Activated CD4-positive, alpha-beta T cell treated with anti-CD3 and anti-CD28 coated beads, Interleukin-2, amount 50 U/mL, for 24 hours (primary cell): ENCODE data around the gene ZNF189.

Experiments used
- DNase-seq, 2 donors: peaks; one replicate each; pipeline ENCODE4 v3.0.0-alpha.2; 2020; ENCODE audit warnings: low read depth in 1 of 2, low spot score in 1 of 2

Gene ZNF189

DNA sequence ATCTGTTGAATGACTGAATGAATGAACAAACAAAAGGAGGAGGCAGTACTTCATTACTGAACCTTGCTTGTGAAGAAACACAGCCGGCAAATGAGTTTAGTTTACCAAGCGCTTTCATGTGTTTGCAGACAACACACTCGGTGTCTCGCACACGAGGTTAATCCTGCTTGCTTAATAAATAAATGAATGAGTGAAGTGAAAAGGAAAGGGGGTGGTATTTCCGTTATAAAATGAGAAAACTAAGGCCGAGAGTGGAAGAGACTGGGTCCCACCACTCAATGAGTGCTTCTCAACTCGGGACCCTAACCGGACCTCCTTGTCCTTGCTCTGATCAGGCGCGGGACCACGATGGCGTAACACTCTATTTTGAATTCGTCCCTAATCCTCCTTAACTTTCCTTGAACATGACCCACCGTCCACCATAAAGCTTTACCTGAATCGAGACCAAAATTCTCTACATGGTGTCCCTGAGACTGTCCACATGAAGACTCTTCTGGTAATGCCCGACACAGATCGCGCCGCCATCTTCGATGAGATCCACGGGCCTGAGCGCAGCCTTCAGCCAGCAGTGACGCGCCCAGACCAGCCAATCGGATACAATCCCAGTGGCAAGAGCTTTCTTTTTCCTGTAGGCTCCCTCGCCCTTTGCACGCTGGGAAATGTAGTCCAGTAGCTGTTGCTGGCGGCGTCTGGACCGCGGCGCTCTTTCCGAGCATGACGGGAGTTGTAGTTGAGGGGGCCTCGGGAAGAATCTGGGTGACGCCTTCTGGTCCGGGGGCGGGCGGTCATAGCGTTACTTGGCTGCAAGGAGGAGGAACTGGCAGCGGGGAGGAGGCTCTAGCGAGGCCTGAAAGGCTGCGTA is at the start of gene ZNF189, which contains the start of gene MRPL50:
Gene ZNF189, plus strand, starts transcription at position 784 of the 862 bp plus-strand sequence. CDS start 306 bp downstream, outside the sequence.
Gene MRPL50, minus strand, starts transcription at position 551 of the 862 bp plus-strand sequence. Its CDS starts 26 bp downstream, at position 525.
- peak; percentile 86 to 95 for DNase-seq

DNA sequence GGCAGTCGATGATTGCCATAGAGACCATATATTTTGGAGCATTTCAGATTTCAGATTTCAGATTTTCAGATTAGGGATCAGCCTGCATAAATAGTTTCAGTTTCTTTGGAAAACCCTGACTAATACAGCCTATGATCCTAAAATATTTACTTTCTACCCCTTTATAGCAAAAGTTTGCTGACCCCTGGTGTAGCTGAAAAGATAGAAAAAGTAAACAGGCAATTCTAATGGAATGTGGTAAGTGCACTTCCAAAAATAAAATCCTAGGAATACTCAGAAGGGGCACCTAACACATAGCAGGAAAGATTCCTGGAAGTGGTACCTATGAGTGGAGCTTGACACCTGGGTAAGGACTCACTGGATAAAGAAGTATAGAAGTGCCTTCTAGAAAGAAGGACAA is 48.4 kb upstream of the ZNF189 start:
- DNase-seq = no peak

DNA sequence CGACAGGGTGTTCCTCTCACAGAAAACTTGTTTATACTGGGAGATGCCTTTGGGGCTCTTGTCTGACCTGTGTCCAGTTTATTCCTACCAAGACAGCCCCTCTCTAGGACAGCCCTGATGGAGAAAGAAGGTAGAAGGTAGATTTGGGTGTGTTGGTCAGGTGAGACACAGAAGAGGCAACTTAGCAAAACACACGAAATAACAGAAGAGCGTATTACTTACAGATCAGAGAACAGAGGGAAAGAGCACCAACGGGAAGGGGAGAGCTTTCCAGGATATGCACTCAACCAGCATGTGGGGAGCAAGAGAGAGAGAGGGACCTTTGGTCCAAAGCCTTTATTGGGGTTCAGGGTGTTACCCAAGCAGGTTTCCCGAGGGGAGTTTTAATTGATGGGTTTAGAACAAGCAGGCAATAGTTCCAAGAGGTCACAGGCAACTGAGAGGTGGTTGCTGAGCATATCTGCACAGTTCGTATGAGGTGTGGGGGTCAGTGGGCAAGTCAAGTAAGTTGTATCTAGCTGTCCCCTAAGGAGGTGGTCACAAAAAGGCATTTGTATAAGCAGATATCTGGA is 45.7 kb upstream of the ZNF189 start:
- no peak for DNase-seq

DNA sequence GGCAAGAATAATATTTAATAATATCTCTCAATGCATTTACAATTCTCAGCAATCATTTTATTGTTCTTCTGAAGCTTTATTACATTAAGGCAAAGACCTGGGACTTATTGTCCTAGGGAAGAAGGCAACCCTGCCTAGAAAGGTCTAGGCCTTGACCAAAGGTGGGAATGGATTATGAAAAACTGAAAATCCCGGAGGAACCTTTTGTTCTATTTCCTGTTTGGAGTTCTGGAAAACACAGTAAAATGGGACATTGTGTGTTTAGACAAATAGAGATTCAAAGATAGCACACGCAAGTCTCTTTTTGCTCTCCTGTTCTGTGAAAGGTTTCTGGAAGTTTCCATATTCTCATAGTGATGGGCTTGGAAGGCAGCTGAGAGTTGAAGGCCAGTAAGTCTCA is 45.0 kb upstream of the ZNF189 start:
- DNase-seq = no peak

DNA sequence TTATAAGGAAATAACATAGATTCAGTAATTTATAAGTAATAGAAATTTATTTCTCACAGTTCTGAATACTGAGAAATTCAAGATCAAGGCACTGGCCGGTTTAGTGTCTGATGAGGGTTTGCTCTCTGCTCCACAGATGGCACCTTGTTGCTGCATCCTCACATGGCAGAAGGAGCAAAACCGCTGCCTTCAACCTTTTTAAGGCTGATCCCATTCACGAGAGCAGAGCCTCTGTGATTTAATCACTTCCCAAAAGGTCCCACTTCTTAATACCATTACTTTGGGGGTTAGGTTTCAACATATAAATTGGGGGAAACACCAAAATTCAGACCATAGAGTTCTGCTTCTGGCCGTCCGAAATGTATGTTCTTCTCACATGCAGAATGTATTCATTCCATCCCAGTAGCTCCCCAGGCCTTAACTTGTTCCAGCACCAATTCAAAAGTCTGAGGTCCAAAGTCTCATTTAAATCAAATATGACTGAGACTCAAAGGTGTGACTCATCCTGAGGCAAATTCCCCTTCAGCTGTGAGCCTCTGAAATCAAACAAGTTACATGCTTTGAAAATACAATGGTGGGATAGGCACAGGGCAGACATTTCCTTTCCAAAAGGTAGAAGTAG is 44.4 kb upstream of the ZNF189 start:
- no peak for DNase-seq

DNA sequence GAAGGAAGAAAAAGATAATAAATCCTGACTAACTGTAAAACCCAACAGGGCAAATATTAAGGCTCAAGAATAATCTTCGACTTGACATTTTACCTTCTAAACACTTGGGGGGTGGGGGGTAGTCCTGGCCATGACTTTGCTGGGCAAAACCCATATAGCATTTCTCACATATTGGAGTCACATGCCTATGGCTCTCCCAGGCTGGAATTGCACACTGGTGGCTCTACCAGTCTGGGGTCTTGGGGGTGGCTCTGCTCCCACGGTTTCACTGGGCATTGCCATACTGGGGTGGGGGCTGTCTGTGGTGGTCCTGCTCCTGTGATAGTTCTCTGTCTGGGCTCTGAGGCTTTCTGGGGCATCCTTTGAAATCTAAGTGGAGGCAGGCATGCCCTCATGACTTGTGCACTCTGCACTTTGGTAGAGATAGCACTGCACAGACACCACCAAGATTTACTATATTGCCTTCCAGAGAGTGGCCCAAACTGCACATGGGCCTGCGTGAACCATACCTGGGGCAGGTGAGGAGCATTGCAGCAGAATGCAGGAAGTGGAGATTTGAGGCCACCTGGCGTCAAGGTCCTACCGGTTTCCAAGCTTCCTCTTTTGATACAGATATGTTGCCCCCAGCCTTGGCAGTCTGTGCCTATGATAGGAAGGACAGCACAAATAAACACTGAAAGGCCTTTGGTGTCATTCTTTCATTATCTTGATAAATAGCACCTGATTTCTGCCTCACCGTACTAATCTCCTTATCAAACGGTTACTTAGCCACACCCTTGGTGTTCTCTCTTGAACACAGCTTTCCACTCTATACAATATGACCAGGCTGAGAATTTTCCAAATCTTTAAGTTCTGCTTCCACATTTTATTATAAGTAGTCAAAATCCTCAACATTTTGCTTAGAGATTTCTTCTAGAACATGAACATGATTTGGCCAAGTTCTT is 43.6 kb upstream of the ZNF189 start:
- DNase-seq = no peak

DNA sequence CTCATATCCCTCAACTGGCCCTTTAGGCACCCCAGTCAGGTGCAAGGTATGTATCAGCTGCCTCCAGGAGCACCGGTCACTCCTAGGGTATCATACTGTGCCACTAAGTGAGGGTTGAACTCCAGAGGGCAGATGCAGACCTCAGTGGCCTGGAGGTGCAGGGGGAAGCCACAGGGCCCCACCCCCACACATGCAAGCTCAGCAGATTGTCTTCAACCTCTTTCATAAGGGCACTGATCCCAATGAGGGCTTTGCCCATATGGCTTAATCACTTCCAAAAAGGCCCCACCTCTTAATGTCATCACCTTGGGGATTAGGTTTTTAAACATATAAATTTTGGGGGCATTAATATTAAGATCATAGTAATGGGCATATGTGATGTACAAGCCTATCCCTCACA is 42.0 kb upstream of the ZNF189 start:
- DNase-seq = no peak

DNA sequence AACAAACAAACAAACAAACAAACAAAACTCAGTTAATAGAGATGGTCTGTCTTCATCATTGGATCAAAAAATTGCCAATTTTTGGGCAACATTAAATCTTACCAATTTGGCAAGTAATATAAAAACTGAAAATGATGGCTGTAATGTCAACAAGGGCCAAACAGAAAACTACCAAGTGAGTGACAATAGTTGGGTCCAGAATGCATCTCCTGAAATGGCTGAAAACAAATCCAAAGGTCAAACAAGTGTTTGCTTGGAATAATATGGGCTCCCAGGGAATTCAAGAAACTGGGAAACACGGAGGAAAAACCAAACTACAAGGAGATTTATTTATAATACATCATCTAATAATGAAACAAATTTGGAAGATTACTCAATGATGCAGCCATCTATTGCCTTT is 39.0 kb upstream of the ZNF189 start:
- DNase-seq = no peak

DNA sequence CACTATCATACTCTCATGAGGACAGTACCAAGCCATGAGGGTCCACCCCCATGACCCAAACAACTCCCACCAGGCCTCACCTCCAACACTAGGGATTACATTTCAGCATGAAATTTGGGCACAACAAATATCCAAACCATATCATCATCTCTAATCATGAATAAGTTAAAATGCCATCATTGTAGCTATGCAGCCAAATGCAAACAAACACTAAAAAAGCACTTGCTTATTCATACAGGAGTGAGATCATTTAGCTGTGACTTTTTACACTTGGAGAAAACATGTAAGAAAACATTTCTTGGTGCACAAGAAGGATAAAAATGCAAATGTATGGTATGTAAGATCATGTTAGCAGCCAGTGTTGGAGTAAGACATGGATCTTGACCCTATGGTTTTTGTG is 38.0 kb upstream of the ZNF189 start:
- no peak for DNase-seq

DNA sequence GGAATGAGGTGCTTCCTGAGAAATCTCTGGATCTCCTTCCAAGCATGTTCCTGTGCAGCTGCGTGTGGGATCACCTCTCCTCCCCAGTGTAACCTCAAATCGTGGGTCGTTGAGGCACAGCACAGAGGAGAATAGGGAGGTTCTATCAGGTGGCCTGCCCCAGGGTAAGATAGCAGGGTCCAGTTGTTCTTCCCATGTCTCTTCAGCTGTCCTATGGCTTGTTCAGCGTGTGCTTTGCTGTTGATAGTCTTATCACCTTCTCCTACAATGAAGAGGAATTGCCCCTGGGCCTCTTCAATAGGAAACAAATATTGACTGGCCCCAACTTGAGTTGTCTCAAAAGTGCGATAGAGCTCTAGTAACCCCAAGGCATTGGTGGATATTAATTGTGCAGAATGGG is 36.2 kb upstream of the ZNF189 start:
- no peak for DNase-seq

DNA sequence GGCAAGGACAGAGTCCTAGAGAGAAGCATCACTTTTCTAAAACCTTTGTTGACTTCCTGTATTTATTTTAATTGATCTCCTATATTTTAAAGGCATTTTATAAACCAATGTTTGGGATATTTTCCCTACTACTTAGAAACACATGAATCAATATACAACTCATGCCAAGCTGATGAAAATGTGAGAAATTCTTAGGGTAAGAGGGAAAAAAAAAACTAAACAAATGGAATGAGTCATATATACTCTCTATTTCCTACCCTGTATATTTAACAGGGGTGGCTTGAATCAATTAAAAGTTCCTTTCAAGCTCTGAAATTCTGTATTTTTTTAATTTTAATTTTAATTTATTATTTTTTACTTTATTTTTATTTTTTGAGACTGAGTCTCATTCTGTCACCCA is 33.5 kb upstream of the ZNF189 start:
- no peak for DNase-seq

DNA sequence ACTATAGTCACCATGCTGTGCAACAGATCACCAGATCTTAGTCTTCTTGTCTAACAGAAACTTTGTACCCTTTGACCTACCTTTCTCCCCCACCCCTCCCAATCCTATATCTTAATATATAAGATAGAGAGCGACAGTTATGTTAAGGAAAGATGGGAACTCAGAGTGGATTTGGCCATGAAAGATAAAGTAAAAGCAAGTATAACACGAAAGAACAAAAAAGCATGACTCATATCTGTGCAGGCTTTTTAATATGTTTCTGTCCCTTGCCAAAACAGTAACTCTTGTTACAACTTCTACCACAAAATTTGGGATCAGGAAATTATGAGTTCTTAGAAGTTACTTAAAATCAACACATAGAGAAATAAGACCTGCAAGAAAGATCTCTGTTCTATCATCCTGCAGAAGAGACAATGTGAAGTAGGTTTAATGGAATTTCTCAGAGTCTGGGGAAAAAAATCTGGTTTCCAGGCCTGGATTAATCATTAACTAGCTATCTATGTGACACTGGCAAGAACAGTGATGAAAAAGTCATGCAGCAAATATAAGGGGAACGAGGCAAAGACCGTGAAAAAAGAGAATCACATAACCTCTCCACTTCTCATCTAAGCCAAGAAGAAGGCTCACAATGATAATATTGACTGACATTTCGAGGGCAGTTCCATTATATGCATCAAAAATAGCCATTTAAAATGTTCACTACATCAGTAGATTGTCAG is 32.5 kb upstream of the ZNF189 start:
- no peak for DNase-seq

DNA sequence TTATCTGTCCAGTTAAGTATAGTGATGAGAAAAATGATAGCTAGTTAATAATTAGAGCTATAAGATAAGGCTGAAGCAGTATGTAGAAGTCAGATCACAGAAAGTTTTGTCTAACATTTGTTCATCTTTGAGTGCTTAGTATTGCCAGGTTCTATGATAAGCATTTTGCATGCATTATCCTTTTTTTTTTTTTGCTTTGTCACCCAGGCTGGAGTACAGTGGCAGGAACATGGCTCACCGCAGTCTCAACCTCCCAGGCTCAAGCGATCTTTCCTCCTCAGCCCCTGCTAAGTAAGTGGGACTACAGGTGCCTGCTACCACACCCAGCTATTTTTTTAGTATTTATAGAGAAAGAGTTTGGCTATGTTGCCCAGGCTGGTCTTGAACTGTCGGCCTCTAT is 31.3 kb upstream of the ZNF189 start:
- DNase-seq = no peak

DNA sequence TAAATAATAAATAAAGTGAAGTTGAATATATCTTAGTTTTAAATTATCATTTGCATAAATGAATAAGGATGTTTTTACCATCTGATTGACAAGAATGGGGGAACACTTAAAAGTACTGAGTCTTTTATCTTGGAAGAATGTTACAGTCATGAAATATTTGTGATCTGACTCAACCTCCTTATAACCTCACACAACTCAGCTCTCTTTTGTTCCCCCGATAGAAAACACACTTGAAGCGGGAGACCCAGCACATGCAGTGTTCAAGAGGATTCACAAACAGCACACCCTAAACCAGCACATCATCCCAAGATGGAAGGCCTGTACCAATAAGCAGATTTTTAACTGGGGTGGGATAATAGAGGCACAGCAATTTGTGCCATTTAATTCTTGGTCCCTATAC is 29.4 kb upstream of the ZNF189 start:
- DNase-seq = no peak

DNA sequence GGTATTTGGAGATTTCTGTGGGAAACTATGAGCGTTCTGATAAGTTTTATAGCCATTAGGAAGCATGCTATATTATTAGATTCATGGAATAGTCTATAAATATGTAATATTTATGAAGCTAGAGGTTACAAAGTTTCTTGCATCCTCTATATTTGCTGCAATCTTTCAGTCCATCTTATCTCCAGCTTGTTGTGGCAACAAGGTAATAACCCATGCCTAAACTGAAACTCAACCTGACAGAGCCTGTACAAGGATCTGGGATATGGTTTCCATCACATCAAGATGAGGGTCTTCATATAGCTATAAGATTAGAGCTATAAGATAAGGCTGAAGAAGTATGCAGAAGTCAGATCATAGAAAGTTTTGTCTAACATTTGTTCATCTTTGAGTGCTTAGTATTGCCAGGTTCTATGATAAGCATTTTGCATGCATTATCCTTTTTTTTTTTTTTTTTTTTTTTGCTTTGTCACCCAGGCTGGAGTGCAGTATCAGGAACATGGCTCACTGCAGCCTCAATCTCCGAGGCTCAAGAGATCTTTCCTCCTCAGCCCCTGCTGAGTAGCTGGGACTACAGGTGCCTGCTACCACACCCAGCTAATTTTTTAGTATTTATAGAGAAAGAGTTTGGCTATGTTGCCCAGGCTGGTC is 28.6 kb upstream of the ZNF189 start:
- no peak for DNase-seq

DNA sequence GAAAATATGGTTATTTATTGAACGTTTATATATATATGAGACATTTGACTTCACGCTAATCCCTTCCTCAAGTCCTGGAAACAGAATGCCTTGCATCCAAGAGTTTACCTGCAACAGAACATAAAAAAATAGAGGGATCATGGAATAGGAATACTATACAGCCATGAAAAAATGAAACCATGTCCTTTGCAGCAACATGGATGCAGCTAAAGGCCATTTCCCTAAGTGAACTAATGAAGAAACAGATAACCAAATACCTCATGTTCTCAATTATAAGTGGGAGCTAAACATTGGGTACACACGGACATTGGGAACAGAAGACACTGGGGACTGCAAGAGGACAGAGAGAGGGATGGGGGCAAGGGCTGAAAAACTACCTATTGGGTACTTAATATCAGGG is 26.8 kb upstream of the ZNF189 start:
- DNase-seq = no peak

DNA sequence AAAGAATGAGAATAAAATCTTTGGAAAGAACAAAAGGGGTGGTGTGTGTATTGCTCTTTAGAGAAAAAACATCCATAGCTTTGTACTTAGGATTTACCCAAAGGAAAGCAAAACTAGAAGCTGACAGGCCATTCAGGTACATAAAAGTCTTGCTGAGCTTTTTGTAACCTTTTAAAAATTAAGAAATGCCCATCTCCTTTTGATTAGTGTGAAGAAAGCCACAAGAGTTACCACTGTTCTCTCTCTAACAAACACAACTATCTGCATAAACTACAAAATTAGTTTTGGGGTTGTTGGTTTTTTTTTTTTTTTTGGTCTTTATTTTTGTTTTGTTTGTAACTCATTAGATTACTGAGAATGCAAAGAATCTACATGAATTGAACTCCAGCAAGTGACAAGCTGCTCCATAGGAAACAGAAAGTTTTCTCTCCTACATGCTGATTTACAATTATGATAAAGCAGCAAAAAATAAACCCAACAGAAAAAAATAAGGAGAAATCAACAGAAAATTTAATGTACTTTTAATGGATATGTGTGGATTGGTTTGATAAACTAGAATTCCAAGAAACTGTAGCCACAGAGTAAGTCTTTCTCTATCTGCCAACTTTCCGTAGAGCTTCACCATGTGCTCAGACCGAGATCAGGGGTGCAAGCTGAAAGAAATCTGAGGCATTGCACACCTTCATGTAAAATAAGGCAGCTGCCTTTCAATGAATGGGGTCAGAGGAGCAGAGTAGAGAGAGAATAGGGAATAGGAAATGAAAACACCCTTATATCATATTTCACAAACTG is 26.1 kb upstream of the ZNF189 start:
- no peak for DNase-seq

DNA sequence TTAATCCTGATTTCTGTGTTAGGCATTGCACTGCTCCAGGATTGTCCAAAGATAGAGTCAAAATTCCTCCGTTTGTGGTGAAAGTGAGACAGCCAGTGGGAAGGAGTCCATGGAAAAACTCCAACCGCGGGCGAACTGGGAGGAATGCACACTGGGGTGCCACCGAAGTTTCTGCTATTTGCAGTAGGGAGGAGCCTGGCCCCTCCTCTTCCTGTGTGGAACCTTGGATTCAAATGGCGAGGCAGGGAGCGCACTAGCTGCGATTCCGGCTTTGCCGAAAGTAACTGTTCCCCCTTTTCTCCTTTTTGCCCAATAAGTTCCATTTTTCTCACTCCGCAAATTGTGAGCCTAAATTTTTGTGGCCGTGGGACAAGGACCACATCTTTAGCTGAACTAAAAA is 23.1 kb upstream of the ZNF189 start:
- no peak for DNase-seq
